Stimulated activated CD8-positive, alpha-beta memory T cell treated with anti-CD3 and anti-CD28 coated beads, Interleukin-15, amount 100 ng/mL, for 1 hour (primary cell): Measurements from ENCODE around the gene CAST.

Experiments used
- DNase-seq: peaks from one replicate; pipeline ENCODE4 v3.0.0-alpha.2; 2020; ENCODE audit warnings: low read depth

Gene CAST

DNA sequence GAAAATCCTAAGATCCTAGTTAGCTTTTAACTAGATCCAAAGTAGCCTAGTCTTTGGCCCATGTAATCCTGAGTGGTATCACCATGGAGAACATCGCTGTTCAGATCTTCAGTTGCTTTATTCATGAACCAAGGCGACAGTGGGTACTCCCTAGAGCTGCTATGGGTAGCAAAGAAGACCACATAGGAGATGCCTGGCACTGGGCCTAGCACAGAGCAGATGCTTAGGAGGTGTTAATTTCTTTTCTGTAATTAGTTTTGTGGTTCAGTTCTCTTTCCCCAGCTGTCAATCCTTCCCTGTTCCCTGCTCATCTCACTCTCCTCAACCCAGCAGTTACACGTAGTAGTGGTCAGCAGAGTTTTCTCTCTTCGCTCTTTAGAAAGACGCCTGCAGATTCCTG lies 9.3 kb downstream of the CAST start:
- DNase-seq, result no peak

DNA sequence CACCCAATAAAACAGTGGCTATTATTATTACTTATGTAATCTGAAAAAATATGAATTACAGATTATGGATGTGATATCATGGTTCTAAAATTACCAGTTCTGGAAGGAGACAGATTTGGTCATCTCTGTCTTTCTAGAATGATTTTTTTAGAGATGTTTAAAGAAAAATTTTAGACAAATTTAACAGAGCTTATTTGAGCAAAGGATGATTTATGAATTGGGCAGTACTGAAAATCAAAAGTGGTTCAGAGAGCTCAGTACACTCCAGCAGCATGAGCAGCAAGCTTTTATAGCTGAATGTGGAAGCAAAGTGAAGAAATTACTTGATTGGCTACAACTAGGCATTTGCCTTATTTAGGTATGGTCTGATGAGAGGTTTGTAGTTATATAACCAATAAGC lies 11.0 kb downstream of the CAST start:
- DNase-seq, result no peak

DNA sequence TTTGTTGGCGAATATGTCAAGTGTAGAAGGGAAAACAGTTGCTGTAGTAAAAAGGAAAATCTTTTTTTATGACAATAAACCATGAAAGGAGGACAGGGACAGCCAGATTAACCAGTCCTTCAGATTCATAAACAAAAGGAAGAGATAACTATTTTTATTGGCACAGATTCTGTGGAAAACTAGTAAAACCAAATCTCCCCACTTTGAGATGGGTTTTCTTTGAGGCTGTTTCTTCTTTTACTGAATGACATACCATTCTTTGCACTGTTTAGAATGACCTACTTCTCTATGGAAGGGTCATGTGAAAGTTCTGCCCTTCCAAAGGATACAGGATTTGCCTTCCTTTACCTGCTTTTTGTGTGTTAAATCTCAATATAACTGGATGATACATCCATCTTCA lies 13.7 kb downstream of the CAST start:
- no peak for DNase-seq

DNA sequence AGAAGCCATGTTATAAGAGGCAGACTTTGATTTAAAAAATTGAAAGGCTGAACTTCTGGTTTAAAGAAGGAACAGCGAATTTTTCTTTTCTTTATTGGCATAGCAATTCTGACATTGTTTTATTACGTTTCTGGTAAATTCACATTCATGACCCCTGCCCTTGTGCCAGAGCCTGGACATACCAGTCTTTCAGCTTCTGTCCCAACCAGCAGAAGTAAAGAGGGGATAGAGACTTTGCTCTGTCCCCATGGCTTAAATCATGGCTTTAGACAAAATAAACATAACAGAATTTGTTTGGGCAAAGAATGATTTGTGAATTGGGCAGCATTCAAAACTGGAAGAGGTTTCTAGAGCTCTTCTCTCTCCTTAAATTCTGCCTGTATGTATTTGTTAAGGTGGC lies 15.3 kb downstream of the CAST start:
- no peak for DNase-seq

DNA sequence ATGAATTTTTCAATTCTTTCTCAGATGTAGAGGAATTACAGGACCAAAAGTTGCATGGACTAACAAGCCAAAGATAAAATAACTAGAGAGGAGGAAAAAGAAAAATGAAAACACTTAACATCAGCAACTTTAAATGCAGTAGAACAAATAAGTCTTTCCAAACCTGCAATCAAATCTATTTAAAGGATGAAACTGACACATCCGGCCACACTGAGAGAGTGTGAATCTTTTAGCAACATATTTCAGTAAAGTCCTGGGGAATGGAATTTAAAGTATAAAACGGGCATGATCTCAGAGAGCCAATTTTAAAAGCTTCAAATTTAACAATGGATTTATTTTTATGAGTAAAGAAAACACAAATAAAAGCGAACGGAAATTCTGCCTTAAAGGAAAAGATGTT lies 17.1 kb downstream of the CAST start:
- DNase-seq, result no peak

DNA sequence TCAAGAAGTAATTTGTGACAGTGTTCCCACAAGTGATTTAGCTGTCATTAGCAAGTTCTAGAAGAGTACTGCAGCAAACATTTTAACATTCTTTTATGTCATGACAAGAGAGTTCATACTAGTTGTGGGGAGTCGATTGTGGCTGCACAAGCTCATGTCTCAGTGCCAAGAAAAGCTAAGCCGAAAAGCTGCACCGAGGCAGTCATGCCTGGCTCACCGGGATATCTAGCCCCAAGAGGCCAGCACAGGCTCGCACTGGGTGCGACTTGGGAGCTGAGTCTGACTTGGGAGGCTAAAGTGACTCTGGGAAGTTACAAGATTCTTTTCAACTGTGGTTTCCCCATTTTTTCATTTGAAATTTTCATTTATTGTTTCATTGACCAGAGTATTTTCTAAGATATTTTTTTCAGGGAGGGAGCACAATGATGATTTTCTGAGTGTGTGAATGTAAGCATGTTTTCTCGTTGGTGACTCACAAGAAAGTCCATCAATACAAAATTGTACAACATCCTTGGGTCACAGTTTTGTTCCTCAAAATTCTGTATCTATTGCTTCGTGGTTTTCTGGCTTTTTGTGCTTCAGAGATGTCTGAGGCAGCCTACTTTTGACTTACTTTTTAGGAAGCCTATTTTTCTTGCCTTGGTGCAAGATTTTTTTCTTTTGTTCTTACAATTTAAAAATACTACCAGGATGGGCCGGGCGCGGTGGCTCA lies 18.7 kb downstream of the CAST start:
- no peak for DNase-seq

DNA sequence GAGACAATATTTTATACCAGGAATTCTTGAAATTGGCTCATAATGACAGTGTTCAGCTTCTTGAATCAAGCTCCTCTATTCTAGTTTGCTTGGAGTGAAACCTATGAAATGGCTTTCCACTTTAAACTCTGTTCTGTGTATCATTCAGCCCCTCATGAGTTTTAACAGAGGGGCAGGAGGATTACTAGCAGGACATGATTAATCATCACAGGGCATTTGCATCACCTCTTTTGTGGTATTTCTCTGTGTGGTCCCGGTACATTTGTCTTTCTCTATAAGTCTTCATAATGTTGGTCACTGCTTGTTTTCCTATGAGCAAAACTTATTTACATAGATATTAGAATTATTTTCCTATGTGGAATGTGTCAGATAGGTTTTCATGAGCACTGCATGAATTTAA lies 21.2 kb downstream of the CAST start:
- no peak for DNase-seq

DNA sequence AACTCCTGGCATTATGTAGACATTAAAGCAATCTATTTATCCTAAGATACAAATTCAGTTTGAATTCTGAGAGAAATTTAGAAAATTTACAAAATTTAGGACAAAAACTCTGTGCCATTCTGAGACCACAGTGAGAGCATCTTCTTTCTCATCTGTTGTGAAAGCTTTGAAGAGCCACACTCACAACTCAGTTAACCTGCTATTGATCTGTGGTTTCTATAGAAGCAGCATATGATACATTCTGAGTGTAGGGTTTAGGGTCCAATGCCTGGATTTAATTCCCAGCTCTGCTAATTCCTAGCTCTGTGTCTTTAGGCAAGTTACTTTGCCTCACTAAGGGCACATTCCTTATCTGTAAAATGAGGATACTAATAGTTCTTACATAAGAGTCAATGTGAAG lies 21.6 kb downstream of the CAST start:
- DNase-seq, result no peak

DNA sequence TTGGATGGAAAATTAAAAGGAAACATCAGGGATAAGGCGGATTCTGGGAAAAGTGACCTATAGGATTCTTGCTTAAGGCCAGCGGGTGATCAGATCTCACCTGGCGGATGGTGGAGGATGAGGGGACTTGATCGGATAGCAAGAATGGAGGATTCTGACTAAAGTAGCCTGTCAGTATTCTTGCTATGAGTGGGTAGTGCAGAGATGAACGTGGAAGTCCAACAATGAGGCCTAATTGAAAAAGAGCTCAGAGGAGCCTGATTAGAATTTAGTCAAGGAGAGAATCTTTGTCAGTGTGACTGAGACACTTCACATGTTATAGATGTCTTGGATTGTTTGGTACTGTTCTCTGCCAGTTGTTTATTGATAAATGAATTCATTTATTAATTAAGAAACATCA lies 24.9 kb downstream of the CAST start:
- no peak for DNase-seq

DNA sequence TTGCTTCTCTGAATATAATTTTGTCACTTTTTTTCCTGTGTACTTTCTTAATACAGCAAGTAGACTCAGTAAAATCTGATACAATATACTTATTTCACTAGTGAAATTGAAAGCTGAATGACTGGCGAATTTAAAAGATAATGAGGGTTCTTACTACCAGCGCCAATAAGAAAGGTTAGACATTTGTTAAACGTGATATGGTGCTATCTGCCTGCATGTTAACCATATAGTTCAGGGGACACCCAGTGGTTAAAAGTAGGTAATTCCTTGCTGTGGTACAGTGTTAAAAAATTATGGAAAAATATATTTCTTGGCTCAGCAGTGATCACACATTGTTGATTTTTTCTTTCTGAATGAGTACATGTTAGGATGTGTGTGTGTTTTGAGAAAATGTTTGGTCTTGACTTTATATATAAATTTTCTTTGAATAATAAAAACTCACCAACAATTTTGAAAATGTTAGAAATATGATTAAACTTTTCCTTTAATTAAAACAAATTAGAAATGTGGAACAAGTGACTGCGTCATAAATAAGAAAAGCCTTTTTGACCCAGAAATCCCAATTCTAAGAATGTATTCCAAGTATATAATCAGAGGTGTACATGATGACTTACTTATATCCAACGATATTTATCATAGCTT lies 25.8 kb downstream of the CAST start:
- DNase-seq, result no peak

DNA sequence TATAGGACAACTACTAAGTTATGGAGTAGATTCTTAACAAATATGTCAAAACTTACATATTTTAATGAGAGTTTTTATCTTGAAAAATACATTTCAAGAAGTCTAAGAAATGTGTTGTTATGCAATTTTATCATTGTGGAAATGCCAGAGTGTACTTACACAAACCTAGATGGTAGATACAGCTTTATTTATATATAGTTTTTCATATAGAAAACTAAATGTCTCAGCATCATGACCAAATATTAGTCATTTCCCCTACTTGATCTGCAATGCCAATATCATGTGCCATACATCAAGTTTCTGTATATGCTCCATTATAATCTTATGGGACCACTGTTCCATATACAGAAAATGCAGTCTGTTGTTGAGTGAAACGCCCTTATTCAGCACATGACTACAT lies 28.7 kb downstream of the CAST start:
- DNase-seq, result no peak

DNA sequence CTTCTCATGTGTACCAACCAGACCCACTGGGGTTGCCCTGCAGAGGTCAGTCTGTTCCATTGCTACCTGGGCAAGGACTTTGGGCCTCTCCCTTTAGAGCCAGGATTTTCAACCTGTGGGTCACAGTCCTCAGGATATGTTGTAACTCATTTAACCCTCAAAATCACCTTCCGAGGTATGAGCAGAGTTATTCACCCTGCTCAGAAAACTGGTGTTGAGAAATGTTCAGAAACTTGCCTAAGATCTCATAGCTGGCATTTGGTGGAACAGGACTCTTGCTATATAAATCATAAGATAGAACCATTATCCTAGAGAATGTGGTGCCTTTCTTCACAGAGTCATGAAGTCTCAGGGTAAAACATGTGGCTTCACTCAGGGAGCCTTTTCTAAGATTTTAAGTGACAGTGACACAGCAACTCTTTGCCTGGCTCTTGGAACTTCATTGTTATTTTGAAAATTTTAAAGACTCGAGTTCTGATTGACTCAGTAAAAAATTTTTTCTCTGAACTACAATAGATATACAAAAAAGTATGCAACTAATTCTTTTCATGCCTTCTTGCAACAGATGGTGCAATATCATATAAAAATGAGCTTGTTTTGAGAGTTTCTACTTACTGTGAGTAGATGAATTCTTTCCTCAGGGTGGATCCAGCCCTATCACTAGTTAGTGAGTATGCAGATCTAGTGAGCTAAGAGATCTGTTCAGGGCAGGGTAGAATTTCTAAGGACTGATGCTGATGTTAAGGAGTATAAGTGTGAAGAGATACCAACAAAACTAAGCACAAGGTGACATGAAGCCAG lies 29.5 kb downstream of the CAST start:
- no peak for DNase-seq

DNA sequence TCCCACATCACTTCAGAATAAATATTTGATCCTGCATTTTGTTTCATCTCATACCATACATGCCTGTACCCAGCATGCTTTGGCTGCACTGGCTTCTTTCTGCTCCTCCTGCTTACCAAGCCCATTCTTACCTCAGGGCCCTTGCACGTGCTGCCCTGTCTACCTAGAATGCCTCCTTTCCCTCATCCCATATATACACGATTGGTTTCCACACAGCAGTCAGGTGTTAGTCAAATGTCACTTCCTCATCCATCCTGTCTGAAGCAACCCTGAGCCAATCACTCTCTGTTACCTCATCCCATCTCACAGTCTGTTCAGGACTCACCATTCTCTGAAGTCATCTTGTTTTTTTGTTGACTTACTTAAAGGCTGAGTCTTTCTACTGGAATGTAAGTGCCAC lies 30.3 kb downstream of the CAST start:
- no peak for DNase-seq

DNA sequence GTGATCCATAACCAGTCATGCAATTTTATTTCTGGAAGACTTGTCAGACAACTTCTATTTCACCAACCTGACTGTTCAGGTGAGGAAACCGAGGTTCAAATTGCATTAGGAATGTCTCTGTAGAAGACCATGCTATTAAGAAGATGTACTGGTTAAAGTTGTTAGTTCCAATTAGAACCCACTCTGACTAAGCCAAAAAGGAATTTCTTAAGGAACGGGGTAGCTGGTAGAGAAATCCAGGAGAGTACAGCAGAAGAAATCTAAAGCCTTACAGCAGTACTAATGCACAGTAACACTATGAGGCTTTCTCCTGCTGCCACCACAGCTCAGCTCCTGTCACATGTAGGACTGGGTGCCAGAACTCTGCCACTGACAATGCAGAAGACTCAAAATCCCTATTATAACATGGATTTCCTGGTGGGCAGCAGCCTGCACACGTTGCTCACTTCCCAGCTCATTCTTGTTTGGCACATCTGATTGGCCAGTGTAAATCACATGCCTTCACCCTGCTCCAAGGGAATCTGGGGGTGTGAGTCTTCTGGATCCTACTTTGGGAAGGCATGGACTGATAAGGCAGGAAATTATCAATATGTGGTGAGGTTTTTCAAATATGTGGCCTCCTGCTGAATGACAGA lies 37.1 kb downstream of the CAST start:
- no peak for DNase-seq

DNA sequence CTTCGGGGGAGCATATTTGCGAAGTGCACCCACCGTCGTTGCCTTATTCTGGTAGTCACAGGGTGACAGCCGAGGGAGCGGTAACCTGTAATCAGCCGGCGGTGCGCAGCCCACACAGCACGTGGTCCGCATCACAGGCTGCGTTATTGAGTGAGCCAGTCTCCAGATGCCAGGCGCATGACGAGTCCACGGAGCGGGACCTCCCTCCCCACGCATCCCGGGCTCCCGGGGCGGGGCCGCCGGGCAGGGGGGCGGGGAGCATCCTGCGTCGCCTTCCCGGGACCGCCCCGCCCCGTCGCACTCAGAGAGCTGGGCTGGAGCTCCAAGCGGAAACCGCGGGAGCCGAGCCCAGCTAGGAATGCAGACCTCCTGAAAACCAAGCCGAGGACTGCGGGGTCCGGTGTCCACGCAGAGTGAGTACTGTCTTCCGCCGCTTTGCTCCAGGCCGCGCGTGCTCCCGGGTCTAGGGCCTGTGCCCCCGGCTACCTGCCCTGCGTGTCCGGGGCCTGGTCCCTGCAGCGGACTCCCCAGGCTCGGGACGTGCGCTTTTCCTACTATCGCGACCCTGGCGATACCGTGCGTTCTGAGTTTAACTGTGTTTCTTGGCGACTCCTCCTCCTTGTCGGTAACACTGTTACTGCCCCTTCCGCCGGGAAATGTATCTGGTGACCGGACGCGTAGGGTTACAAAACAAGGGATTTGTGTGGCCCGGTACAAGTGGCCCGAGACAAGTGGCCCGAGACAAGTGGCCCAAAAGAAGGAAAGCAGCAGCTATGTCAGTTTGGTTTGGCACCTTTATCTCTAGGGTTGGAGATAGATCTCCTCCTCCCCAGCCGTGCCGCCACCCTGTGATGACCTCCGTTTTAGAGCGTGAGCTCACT lies 40.6 kb downstream of the CAST start:
- peak; percentile 36 for DNase-seq

DNA sequence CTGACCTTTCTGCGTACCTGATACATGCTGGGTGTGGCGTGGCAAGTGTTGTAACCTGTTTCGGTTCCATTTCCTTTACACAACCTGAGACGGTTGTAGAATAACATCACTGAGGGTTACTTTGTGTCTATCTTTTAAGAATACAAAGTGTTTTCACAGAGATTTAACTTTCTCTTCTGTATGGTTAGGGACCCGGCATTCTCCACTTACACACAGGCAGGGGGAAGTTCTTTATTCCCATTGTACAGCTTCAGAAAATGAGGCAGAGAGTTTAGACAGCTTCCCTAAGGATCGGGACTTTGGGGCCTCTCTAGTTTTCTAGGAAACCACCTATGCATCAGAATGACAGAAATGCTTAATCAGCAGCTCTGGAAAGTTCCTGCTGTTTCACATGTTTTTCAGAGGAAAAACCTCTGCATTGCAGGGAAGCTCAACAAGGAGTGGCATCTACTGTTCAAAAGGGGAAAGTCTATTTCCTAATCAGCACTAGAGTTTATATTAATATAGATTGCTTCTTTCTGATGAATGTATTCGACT lies 41.3 kb downstream of the CAST start:
- DNase-seq, result no peak

DNA sequence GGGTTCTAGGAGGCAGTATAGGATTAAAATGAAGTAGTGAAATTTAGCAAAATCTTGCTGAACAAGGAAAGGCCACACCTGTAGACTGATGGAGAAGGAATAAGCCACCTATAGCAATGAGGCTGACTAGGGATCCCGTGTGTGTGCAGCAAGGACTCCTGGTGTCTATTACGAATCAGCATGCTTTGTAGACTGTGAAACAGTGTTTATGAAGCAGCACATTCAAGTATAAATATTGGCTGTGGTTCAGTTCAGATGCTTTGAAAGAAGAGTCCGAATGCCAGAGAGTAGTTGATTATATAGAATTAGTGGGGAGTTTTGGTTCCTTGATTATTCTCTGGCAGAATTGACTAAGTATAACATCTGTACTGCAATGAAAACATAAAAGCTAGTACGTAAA lies 41.8 kb downstream of the CAST start:
- no peak for DNase-seq

DNA sequence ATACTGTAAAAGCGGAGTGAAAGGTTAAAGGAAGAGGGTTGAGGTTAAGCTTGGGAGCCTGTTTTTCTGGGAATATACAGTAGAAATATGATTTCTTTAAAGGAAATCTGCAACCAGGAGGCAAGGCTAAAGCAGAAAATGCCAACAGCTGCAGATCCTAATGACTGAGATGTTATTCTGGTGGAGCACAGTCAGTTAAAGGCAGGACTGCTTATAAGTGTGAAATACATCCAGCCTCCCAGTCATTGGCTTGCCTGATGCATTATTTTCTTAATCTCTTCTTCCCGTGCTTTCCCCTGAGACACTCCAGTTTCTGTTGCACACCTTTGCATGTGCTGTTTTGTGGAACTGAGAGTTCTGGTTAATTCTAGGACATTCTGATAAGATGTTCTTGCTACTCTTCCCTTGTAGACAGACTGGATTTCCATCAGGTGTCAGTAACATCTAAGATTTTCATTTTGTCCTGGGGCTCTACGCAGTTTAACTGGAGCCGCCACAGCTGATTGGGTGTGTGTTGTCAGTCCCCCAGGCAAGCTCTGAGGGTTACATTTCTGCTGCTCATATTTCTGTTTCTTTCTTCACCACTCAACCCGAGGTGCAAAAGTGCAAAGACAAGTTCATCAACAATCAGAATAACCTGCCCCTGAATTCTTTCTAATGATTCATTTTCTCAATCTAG lies 44.4 kb downstream of the CAST start:
- DNase-seq, result no peak

DNA sequence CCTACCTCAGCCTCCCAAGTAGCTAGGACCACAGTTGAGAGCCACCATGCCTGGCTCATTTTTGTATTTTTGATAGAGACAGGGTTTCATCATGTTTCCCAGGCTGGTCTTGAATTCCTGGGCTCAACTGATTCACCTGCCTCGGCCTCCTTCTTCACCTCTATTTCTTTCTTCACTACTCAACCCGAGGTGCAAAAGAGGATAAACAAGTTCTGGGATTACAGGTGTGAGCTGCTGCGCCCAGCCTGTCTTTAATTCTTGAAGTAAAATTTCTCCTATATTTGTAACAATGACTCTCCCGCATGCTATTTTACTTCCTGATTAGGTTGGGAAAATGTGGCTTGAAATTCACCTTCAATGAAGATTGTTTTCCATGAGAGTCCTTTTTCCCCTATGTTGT lies 46.4 kb downstream of the CAST start:
- no peak for DNase-seq

DNA sequence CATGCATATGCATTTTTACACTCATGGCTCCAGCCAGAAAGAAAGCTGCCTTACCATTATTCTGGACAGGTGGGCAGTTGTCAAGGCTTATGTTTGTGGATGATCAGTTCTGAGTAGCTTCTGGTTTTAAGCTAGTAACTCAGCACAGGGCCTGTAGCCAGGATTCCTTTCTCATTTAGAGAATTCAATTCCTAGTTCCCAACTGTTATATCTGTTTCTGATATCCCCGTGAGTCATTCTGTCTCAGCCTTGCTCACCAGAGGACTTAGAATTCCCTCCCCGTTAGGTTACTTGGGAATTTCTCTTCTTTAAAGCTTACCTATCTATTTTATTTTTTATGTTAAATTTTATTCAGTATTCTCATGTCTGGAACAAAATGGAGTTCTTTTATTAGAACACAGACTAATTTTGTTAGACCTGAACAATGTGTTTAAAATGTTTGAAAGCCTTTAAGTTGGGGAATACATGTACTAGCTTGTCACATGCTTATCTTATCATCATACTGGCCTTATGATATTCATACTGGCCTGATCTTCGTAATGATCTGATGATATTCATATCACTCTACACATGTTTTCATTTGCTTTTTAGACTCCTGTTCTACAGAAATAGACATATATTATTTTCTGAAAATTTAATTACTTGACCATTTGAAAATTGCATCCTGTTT lies 47.1 kb downstream of the CAST start:
- no peak for DNase-seq
